Calu3 (cell line): ENCODE measurements around the gene DIS3L2. TPM values are rescaled to one million over a fixed set of nuclear protein-coding genes. Genes with fewer than 3 reads are reported as not detected.
A peak's percentile ranks its signal among the peaks of the same experiment; 100 is the strongest.
"Not testable (repeated sequence)": the region's sequence is repeated elsewhere in the genome, so short reads cannot be mapped to it uniquely, and the experiment has no call there.

Source experiments
- BruUV-seq: library from RNA; stranded (reverse); fragments of 400-500 nt; replicated peaks from 2 replicates; lab custom pipeline; 2021; lab: Mats Ljungman, UMichigan
- CTCF ChIA-PET: fragments of 300-600 bp; sonication (Branson Sonifier 250); formaldehyde crosslinking; loops from one replicate; lab custom pipeline; 2022; ENCODE audit warnings: antibody characterized with exemption; lab: Charles Lee
- DNase-seq: peaks from one replicate; pipeline ENCODE4 v3.0.0; 2022
- H3K27ac Mint-ChIP-seq: one replicate; pipeline ENCODE4 v1.8.0; 2022; ENCODE audit warnings: mixed read lengths; ENCODE audit not compliant: unreplicated experiment
- H3K27me3 Mint-ChIP-seq: one replicate; pipeline ENCODE4 v1.8.0; 2022; ENCODE audit warnings: mixed read lengths; ENCODE audit not compliant: unreplicated experiment
- H3K36me3 Mint-ChIP-seq: one replicate; pipeline ENCODE4 v1.8.0; 2022; ENCODE audit warnings: mild to moderate bottlenecking, moderate library complexity, mixed read lengths; ENCODE audit not compliant: insufficient read depth, unreplicated experiment
- H3K4me1 Mint-ChIP-seq: one replicate; pipeline ENCODE4 v1.8.0; 2022; ENCODE audit warnings: mild to moderate bottlenecking, low read depth, mixed read lengths; ENCODE audit not compliant: unreplicated experiment
- H3K4me3 Mint-ChIP-seq: one replicate; pipeline ENCODE4 v1.8.0; 2022; ENCODE audit warnings: mild to moderate bottlenecking, low read depth, moderate library complexity, mixed read lengths; ENCODE audit not compliant: unreplicated experiment
- H3K9me3 Mint-ChIP-seq: one replicate; pipeline ENCODE4 v1.8.0; 2022; ENCODE audit warnings: low read depth, mixed read lengths; ENCODE audit not compliant: unreplicated experiment
- CTCF ChIP-seq: fragments of 200-600 bp; IDR thresholded peaks from one replicate; pipeline ENCODE4 v1.8.0; 2022; ENCODE audit warnings: antibody characterized with exemption; ENCODE audit not compliant: unreplicated experiment
- intact Hi-C: fragments of 100-400 bp; cut with micrococcal nuclease; formaldehyde crosslinking; loops from one replicate; pipeline ENCODE4 v1.10.0; 2022; ENCODE audit not compliant: unreplicated experiment
- total RNA-seq: library from RNA; stranded (reverse); gene quantifications from 2 replicates; pipeline ENCODE4 v1.2.3, GENCODE V29; 2022

The DIS3L2 gene
- total RNA-seq, 1 experiment from 2014 or later: 46.0 TPM

- no TSS peak for BruUV-seq
- intact Hi-C loops: no loop called here
- Mint-ChIP-seq H3K27ac (no peak overlapping the region), H3K4me1 (no peaks in the 10 kb centered on the region), H3K9me3 (no peaks in the 10 kb centered on the region), H3K36me3 (no peaks in the 10 kb centered on the region), H3K4me3 (no peak overlapping the region), H3K27me3 (no peaks in the 10 kb centered on the region)
- CTCF ChIA-PET: no interaction called here
- TF ChIP-seq CTCF: no peak
- DNase-seq: no peak
Measured at GRCh38 chr2:232376713-232377112, 415.2 kb downstream of the DIS3L2 start.

- Mint-ChIP-seq H3K36me3 (no peaks in the 10 kb centered on the region), H3K27ac (no peak overlapping the region), H3K9me3 (no peaks in the 10 kb centered on the region), H3K4me3 (no peak overlapping the region), H3K4me1 (no peaks in the 10 kb centered on the region), H3K27me3 (no peaks in the 10 kb centered on the region)
- intact Hi-C loops: no loop called here
- BruUV-seq: no TSS peak
- no peak for TF ChIP-seq CTCF
- no peak for DNase-seq
- CTCF ChIA-PET: no interaction called here
Measured at GRCh38 chr2:232377319-232377718, 415.8 kb downstream of the DIS3L2 start.

- BruUV-seq: no TSS peak
Measured at GRCh38 chr2:232377841-232378734, 416.6 kb downstream of the DIS3L2 start.

GRCh38 chr2:232378735-232379151 lies 417.2 kb downstream of the DIS3L2 start, which contains the start of gene ALPP:
TSS of gene ALPP (plus strand) at chr2:232378751. CDS start at chr2:232378803, 52 bp downstream.
- DNase-seq, H3K36me3 Mint-ChIP-seq, H3K4me1 Mint-ChIP-seq, H3K4me3 Mint-ChIP-seq, H3K27me3 Mint-ChIP-seq, CTCF ChIA-PET, H3K27ac Mint-ChIP-seq, BruUV-seq, intact Hi-C loops, H3K9me3 Mint-ChIP-seq: not testable (repeated sequence)

More at GRCh38 chr2:232377841-232378734, 416.6 kb downstream of the DIS3L2 start:
- DNase-seq: peak; percentile 58
- Mint-ChIP-seq H3K27ac (no peak overlapping the region), H3K9me3 (no peaks in the 10 kb centered on the region), H3K36me3 (no peaks in the 10 kb centered on the region), H3K4me3 (no peak overlapping the region), H3K4me1 (no peaks in the 10 kb centered on the region), H3K27me3 (no peaks in the 10 kb centered on the region)
- CTCF ChIA-PET: no interaction called here
- TF ChIP-seq CTCF: no peak
- intact Hi-C loops: no loop called here

GRCh38 chr2:232379610-232380590 lies 418.4 kb downstream of the DIS3L2 start:
- H3K27ac Mint-ChIP-seq, intact Hi-C loops, H3K9me3 Mint-ChIP-seq, H3K36me3 Mint-ChIP-seq, DNase-seq, H3K4me1 Mint-ChIP-seq, BruUV-seq, CTCF ChIA-PET, H3K4me3 Mint-ChIP-seq: not testable (repeated sequence)
- peaks cover 10% of the 10 kb centered on the region for H3K27me3 Mint-ChIP-seq

GRCh38 chr2:232381204-232382031 lies 419.9 kb downstream of the DIS3L2 start:
- H3K9me3 Mint-ChIP-seq, intact Hi-C loops, BruUV-seq: not testable (repeated sequence)

More at GRCh38 chr2:232381204-232382031, 419.9 kb downstream of the DIS3L2 start:
- H3K36me3 Mint-ChIP-seq, CTCF ChIA-PET, DNase-seq, H3K27ac Mint-ChIP-seq, H3K4me3 Mint-ChIP-seq: not testable (repeated sequence)
- Mint-ChIP-seq H3K4me1 (peaks cover 19% of the 10 kb centered on the region), H3K27me3 (peaks cover 26% of the 10 kb centered on the region)
